Right atrium auricular region (tissue), 2 donors: ENCODE results near the gene CRACDL. TPM values are rescaled to one million over a fixed set of nuclear protein-coding genes. Genes with fewer than 3 reads are reported as not detected.
A peak's percentile ranks its signal among the peaks of the same experiment; 100 is the strongest.
"Not testable (repeated sequence)": the region's sequence is repeated elsewhere in the genome, so short reads cannot be mapped to it uniquely, and the experiment has no call there.

Experiments
- DNase-seq: peaks from one replicate; pipeline ENCODE4 v3.0.0-alpha.2; 2019; ENCODE audit warnings: low spot score
- H3K27ac ChIP-seq, 2 donors: fragments of 200-600 bp; sonication (generic); 1 replicate in 1 of 2; 2 replicates in 1 of 2; pipeline ENCODE4 v1.5.1; 2016 to 2019
- H3K27me3 ChIP-seq, 2 donors: fragments of 200-600 bp; sonication (generic); one replicate each; pipeline versions ENCODE4 v1.5.1 to v1.6.0; 2017 to 2019
- H3K36me3 ChIP-seq: fragments of 200-600 bp; sonication (generic); one replicate; pipeline ENCODE4 v1.5.1; 2016
- H3K4me1 ChIP-seq, 2 donors: fragments of 200-600 bp; sonication (generic); one replicate each; pipeline versions ENCODE4 v1.5.1 to v1.6.0; 2017 to 2019
- H3K4me3 ChIP-seq, 2 donors: fragments of 200-600 bp; sonication (generic); 1 replicate in 1 of 2; 2 replicates in 1 of 2; pipeline ENCODE4 v1.5.1; 2017 to 2019; ENCODE audit warnings: mild to moderate bottlenecking in 1 of 2, moderate library complexity in 1 of 2
- H3K9me3 ChIP-seq, 2 donors: fragments of 200-600 bp; sonication (generic); one replicate each; pipeline ENCODE4 v1.5.1; 2019
- CTCF ChIP-seq, 2 donors: fragments of 200-600 bp; sonication (generic); IDR thresholded peaks; one replicate each; pipeline ENCODE4 v1.5.1; 2019; ENCODE audit warnings: antibody characterized with exemption in 2 of 2
- total RNA-seq, 2 donors: library from RNA; depleted of rRNA; stranded (reverse); fragments of >200 nt; gene quantifications; one replicate each; pipeline ENCODE4 v1.1.0, GENCODE V29; 2016

The CRACDL gene
- total RNA-seq, 2 donors from 2014 or later, result 5.3 to 7.4 TPM

DNA sequence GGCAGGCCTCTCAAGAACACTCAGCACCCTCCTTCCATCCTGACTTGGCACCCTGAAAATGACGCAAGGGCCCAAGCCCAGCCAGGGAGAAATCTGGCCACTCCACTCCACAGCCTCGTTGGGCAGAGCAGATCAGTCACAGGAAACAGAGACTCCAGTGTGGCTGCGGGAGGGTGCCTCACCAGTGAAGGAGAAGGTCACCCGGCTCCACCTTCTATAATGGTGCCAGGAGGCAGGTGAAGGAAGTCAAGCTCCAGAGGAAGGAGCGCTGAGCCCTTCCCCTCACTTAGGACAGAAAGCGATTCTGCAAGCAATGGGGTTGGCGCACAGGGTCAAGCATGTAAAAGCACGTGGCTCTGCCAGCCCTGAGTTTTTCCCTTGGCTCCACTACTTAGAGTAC, 35.3 kb downstream of the CRACDL start:
- H3K27me3 ChIP-seq, result no peaks in the 10 kb centered on the region
- no peaks in the 10 kb centered on the region for H3K36me3 ChIP-seq
- H3K27ac ChIP-seq, result no peak overlapping the region
- peak; percentile 46 for DNase-seq
- H3K9me3 ChIP-seq, result no peaks in the 10 kb centered on the region
- H3K4me3 ChIP-seq, result no peak overlapping the region
- no peaks in the 10 kb centered on the region for H3K4me1 ChIP-seq
- no peak for TF ChIP-seq CTCF (IDR thresholded peaks at IDR 0.05)

- not testable (repeated sequence) for H3K36me3 ChIP-seq
Observed at GRCh38 chr2:98899703-98900078, 36.3 kb downstream of the CRACDL start.

DNA sequence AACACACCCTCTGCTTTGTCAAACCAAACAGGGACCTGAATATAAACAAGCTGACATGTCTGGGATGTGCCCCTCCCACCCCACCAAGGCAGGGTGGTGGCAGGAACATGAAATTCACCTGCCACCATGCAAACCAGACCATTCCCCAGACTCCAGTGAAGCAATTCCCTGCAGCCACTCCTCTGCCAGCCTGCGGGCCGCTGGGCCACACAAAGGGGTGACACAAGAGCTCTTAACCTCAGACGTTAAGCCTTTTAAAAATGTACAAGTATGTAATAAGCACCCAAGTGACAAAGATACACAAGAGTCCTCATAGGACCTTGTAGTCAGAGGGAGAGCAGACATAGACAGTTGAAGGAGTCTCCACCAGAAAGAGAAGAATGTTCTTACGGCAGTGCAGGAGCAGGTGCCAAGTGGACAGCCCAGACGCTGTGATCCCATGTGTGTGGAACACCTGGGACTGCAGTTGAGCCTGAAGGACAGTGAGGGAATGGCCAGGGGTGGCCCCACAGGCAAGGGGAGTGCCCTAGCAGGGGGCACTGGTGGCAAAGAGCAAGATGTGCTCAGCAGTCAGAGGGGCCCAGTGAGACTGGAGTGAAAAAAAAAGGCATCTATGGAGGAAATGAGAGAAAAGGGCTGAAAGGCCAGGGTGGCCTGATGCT, 36.9 kb downstream of the CRACDL start:
- Histone ChIP-seq H3K9me3 (no peaks in the 10 kb centered on the region), H3K36me3 (no peaks in the 10 kb centered on the region), H3K27ac (no peak overlapping the region), H3K4me1 (no peaks in the 10 kb centered on the region), H3K4me3 (no peak overlapping the region), H3K27me3 (no peaks in the 10 kb centered on the region)
- no peak for TF ChIP-seq CTCF (IDR thresholded peaks at IDR 0.05)
- peak; percentile 30 for DNase-seq

More at GRCh38 chr2:98899703-98900078, 36.3 kb downstream of the CRACDL start:
- not testable (repeated sequence) for DNase-seq, H3K9me3 ChIP-seq, H3K4me3 ChIP-seq, H3K27ac ChIP-seq, H3K4me1 ChIP-seq, H3K27me3 ChIP-seq

- no peak for DNase-seq
Observed at GRCh38 chr2:98898423-98898841, 37.6 kb downstream of the CRACDL start.

DNA sequence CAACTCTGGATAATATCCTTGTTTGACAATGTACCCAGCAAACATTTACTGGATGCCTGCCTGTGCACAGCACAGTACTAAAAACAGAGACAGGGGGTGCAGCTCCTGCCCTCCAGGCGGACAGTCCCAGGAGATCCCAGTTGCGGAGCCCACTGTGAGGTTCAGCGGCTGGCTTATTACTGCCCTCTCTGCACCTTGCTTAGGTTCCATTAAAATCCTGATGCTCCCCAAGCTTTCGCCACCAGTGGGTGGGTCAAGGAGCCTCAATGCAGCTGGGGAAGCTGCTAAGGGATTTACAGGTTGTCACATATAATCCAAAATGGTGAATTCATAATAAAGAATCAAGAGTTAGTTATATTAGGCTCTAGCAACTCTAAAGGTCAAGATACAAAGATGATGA, 38.3 kb downstream of the CRACDL start:
- DNase-seq, result no peak
- Histone ChIP-seq H3K4me3 (no peak overlapping the region), H3K27ac (no peak overlapping the region), H3K9me3 (no peaks in the 10 kb centered on the region), H3K36me3 (no peaks in the 10 kb centered on the region), H3K4me1 (no peaks in the 10 kb centered on the region), H3K27me3 (no peaks in the 10 kb centered on the region)
- TF ChIP-seq CTCF (IDR thresholded peaks at IDR 0.05), result no peak

More at GRCh38 chr2:98898423-98898841, 37.6 kb downstream of the CRACDL start:
- Histone ChIP-seq H3K9me3 (no peaks in the 10 kb centered on the region), H3K27me3 (no peaks in the 10 kb centered on the region), H3K4me1 (no peaks in the 10 kb centered on the region), H3K4me3 (no peak overlapping the region), H3K27ac (no peak overlapping the region), H3K36me3 (no peaks in the 10 kb centered on the region)
- TF ChIP-seq CTCF (IDR thresholded peaks at IDR 0.05), result no peak

DNA sequence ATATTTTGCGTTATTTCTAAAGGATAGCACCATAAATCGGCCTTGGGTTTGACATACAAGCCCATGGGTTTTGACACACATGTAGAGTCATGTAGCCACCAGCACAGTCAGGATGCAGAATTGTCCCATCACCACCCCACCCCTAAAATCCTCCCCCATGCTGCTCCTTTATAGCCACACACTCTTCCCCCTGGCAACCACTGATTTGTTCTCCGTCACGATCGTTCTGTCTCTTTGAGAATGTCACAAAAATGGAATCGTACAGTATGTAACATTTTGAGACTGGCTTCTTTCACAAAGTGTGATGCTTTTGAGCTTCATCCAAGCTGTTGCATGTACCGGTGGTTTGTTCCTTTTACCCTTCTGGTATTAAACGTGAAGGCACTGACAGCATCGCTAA, 39.1 kb downstream of the CRACDL start:
- H3K9me3 ChIP-seq, result no peaks in the 10 kb centered on the region
- DNase-seq, result no peak

More for the DNA sequence above, 39.1 kb downstream of the CRACDL start:
- H3K4me3 ChIP-seq, result no peak overlapping the region
- no peak for TF ChIP-seq CTCF (IDR thresholded peaks at IDR 0.05)
- no peak overlapping the region for H3K27ac ChIP-seq
- no peaks in the 10 kb centered on the region for H3K4me1 ChIP-seq
- H3K36me3 ChIP-seq, result no peaks in the 10 kb centered on the region
- H3K27me3 ChIP-seq, result no peaks in the 10 kb centered on the region
